Adipocyte (in vitro differentiated cells): Measurements from ENCODE around the gene DPP6.

Experiments
- DNase-seq: peaks from one replicate; pipeline ENCODE4 v3.0.0-alpha.2; 2015; ENCODE audit warnings: low read depth
- H3K27me3 ChIP-seq: replicated peaks from 2 replicates; pipeline ENCODE4 v1.7.0; 2013; ENCODE audit warnings: mild to moderate bottlenecking, low read length, moderate library complexity; ENCODE audit not compliant: control insufficient read depth, insufficient read depth
- H3K36me3 ChIP-seq: 2 replicates; pipeline ENCODE4 v1.7.0; 2013; ENCODE audit warnings: low read length, mild to moderate bottlenecking, moderate library complexity; ENCODE audit not compliant: control insufficient read depth, insufficient read depth, severe bottlenecking
- H3K4me1 ChIP-seq: 2 replicates; pipeline ENCODE4 v1.7.0; 2013; ENCODE audit warnings: mild to moderate bottlenecking, low read length, moderate library complexity; ENCODE audit not compliant: control insufficient read depth, insufficient read depth
- H3K4me3 ChIP-seq: 2 replicates; pipeline ENCODE4 v1.7.0; 2013; ENCODE audit warnings: mild to moderate bottlenecking, low read length, moderate library complexity
- H3K9ac ChIP-seq: 2 replicates; pipeline ENCODE4 v1.7.0; 2013; ENCODE audit warnings: mild to moderate bottlenecking, low read length, moderate library complexity
- H3K9me3 ChIP-seq: 2 replicates; pipeline ENCODE4 v1.7.0; 2013; ENCODE audit warnings: mild to moderate bottlenecking, low read length, moderate library complexity; ENCODE audit not compliant: control insufficient read depth

DPP6 gene

GRCh38 chr7:154783281-154783909 lies 731.2 kb downstream of the DPP6 start:
- no peaks in the 10 kb centered on the region for H3K4me1 ChIP-seq
- peaks cover 20% of the 10 kb centered on the region for H3K9me3 ChIP-seq
- no peak for DNase-seq
- H3K36me3 ChIP-seq, result no peaks in the 10 kb centered on the region
- no peak overlapping the region for H3K4me3 ChIP-seq
- H3K27me3 ChIP-seq, result no peaks in the 10 kb centered on the region
- no peak overlapping the region for H3K9ac ChIP-seq

DNA sequence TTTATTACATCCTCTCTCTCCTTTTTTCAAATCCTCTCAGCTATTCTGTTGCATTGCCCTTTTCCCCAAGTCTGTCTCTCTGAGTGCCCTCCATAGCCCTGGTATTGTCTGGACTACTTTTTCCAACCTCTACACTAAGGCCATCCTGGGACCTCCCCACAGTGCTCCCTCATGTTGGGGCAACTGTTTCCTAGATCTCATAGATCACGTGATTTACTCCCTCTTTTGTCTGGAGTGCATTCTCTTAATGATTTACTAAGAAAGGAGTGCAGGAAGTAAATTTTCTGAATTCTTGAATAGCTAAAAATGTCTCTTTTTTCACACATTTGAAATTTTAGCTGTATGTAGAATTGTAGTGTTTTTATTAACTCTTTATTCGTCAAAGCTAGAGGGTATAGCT lies 733.7 kb downstream of the DPP6 start:
- Histone ChIP-seq H3K9me3 (peaks cover 24% of the 10 kb centered on the region), H3K9ac (no peak overlapping the region), H3K4me1 (no peaks in the 10 kb centered on the region), H3K27me3 (no peaks in the 10 kb centered on the region), H3K4me3 (no peak overlapping the region), H3K36me3 (no peaks in the 10 kb centered on the region)
- DNase-seq, result no peak

DNA sequence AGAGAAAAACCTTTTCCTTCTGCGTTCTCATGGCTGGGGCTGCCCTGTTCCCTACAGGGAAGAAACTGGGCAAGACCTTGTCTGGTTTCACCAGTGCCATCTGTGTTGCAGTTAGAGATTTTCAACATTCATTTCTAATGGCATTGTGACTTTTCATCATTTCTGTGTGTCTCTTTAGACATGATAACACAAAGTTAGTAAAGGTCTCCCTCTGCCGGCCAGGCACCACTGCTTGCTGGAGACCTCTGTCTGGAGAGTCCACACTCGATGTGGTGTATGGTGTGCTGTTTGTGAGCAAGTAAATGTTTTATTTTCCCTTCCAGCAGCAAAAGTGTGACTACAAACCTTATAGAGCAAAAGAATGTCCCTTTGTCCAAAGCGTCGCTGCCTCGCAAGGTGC lies 737.2 kb downstream of the DPP6 start:
- Histone ChIP-seq H3K9ac (no peak overlapping the region), H3K27me3 (no peaks in the 10 kb centered on the region), H3K36me3 (no peaks in the 10 kb centered on the region), H3K9me3 (peaks cover 20% of the 10 kb centered on the region), H3K4me1 (no peaks in the 10 kb centered on the region), H3K4me3 (no peak overlapping the region)
- DNase-seq, result no peak

- Histone ChIP-seq H3K9ac (no peak overlapping the region), H3K4me1 (no peaks in the 10 kb centered on the region), H3K27me3 (no peaks in the 10 kb centered on the region), H3K4me3 (no peak overlapping the region), H3K9me3 (peaks cover 11% of the 10 kb centered on the region), H3K36me3 (no peaks in the 10 kb centered on the region)
- no peak for DNase-seq
Measured at GRCh38 chr7:154791611-154792010, 739.4 kb downstream of the DPP6 start.

DNA sequence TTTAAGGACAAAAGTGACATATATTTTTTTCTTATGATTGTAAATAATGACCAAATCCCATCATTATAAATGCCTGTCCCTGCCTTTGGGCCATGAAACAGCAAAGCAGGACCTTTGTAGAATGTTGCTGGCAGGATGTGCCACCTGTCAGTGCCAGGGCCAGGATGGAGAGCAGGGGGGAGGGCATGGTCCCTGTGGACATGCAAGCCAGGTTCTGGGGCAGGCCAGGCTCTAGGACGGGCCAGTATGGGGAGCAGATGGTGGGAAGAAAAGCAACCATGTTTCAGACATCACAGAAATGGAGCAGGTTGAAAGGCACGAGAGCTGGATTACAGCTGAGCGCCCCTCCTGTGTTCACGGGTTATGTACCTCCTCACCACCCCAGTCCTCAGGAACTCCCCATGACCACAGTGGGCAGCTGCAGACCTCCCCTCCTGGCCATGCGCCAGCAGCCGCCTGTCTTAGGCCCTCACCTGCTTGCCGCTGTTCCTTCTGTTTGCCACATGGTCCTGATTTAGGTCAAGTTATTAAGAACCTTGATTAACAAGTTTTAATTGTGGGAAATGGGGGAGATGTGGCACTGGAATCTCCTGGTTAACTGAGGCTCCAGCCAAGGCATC lies 740.3 kb downstream of the DPP6 start:
- H3K36me3 ChIP-seq, result no peaks in the 10 kb centered on the region
- no peaks in the 10 kb centered on the region for H3K4me1 ChIP-seq
- H3K9me3 ChIP-seq, result peaks cover 7% of the 10 kb centered on the region
- H3K4me3 ChIP-seq, result no peak overlapping the region
- no peaks in the 10 kb centered on the region for H3K27me3 ChIP-seq
- H3K9ac ChIP-seq, result no peak overlapping the region
- no peak for DNase-seq

DNA sequence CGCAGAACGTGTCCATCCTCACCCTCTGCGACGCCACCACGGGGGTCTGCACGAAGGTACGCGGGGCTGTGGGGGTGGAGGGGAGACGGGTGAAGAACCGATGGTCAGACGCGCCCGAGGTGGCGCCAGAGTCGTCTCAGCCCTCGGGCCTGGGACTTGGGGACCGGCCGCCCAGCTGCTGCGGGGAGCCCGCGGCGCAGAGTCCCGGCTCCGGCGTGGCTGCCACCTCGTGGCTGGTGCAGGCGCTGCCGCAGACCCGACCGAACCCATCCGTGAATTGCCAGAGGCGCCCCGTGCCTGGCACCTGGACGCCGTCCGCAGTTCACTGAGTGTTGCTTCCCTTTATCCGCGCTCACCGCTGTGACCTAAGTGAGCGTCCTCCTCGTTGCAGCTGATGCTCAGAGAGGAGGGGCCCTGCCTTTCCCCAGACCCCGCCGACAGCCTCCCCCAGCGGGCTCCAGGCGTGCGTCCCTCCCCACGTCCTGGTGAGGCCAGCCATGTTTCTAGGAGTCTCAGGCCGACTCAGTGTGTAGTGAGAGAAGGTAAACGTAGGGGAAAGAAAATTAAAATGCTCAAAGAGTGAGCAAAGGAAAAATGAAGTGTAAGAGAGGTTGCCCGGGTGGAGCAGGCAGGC lies 742.1 kb downstream of the DPP6 start:
- Histone ChIP-seq H3K36me3 (no peaks in the 10 kb centered on the region), H3K9ac (no peak overlapping the region), H3K9me3 (no peaks in the 10 kb centered on the region), H3K4me3 (no peak overlapping the region), H3K4me1 (no peaks in the 10 kb centered on the region), H3K27me3 (no peaks in the 10 kb centered on the region)
- no peak for DNase-seq

DNA sequence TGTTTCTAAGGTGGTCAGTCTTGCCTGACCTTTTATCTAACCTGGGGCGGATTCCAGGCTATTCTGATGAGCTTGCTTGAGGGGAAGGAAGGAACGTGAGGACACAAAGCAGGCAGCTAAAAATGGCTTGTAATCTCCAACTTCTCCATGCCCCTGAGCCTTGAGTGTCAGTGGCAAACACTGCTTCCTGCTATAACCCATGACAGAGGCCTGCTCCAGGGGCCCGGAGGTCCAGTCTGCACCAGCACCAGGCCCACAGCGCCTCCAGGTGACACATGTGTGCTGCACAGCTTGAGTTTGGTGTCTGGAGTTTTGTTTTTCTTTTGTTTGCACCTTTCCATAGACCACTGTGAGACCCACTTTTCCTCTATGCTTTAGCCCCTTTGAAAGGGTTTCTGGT lies 742.8 kb downstream of the DPP6 start:
- no peaks in the 10 kb centered on the region for H3K4me1 ChIP-seq
- H3K27me3 ChIP-seq, result no peaks in the 10 kb centered on the region
- H3K36me3 ChIP-seq, result no peaks in the 10 kb centered on the region
- no peak overlapping the region for H3K4me3 ChIP-seq
- no peak for DNase-seq
- H3K9ac ChIP-seq, result no peak overlapping the region
- H3K9me3 ChIP-seq, result no peaks in the 10 kb centered on the region

DNA sequence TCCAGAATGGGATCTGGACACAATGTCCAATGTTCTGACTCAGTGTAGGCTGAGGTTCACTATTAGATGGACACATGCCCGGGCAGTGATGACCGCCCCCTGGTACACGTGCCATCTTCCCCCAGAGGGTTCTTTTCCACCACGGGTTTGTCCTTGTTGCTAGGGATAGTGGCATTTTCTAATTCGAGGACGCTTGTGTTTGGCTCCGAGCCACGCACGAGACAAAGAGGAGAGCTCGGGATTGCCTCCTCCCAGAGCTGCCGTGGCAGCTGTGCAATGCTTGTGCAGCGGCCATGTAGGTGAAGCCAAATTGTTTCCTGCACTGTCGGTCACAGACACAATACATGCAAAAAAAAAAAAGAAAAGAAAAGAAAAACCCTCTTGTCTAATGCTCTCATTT lies 743.2 kb downstream of the DPP6 start:
- Histone ChIP-seq H3K4me3 (no peak overlapping the region), H3K9me3 (no peaks in the 10 kb centered on the region), H3K4me1 (no peaks in the 10 kb centered on the region), H3K27me3 (no peaks in the 10 kb centered on the region), H3K36me3 (no peaks in the 10 kb centered on the region), H3K9ac (no peak overlapping the region)
- no peak for DNase-seq

GRCh38 chr7:154804449-154804848 lies 752.3 kb downstream of the DPP6 start:
- Histone ChIP-seq H3K4me3 (no peak overlapping the region), H3K9ac (no peak overlapping the region), H3K9me3 (no peaks in the 10 kb centered on the region), H3K27me3 (no peaks in the 10 kb centered on the region), H3K4me1 (no peaks in the 10 kb centered on the region), H3K36me3 (no peaks in the 10 kb centered on the region)
- no peak for DNase-seq

DNA sequence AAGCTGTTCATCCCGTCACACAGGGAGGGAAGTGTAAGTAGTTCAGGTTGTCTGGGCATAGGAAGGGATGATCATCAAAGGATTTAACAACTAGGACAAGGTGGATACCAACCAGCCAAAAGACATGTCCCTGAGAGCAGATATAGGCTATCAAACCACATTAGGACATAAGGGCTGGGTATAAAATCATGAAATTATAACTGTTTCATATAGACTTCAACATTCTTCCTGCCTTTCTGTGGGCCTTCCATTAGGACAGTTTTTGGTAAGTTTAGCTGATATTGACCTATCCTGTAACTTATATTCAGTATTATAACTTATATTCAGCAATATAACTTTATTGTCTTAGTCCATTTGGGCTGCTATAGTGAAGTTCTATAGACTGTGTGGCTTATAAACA lies 759.8 kb downstream of the DPP6 start:
- no peaks in the 10 kb centered on the region for H3K4me1 ChIP-seq
- H3K9me3 ChIP-seq, result peaks cover 26% of the 10 kb centered on the region
- no peaks in the 10 kb centered on the region for H3K27me3 ChIP-seq
- no peak for DNase-seq
- no peaks in the 10 kb centered on the region for H3K36me3 ChIP-seq
- H3K4me3 ChIP-seq, result no peak overlapping the region
- H3K9ac ChIP-seq, result no peak overlapping the region

DNA sequence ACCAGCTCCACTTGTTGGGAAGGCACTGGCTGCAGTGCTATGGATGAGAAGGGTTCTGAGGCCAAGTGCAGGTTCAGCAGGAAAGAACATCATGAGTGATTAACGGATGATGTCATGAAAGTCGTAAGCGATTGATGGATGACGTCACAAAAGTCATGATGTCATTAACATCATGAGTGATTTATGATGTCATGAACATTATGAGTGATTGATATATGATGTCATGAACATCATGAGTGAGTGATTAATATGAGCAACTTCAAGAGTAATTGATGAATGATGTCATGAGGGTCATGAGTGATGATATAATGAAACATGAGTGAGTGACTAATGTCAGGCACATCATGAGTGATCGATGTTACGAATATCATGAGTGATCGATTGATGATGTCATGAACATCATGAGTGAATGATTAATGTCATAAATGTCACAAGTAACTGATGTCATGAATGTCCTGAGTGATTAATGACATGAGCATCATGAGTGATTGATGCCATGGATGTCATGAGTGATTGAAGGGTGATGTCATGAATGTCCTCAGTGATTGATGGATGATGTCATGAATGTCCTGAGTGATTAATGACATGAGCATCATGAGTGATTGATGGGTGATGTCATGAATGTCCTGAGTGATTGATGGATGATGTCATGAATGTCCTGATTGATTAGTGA lies 765.2 kb downstream of the DPP6 start:
- no peak overlapping the region for H3K4me3 ChIP-seq
- H3K9me3 ChIP-seq, result peaks cover 13% of the 10 kb centered on the region
- DNase-seq, result no peak
- no peaks in the 10 kb centered on the region for H3K27me3 ChIP-seq
- H3K4me1 ChIP-seq, result no peaks in the 10 kb centered on the region
- H3K36me3 ChIP-seq, result no peaks in the 10 kb centered on the region
- H3K9ac ChIP-seq, result no peak overlapping the region
